ENCODE results near the gene SDC3.
"Not testable (repeated sequence)": the region's sequence is repeated elsewhere in the genome, so short reads cannot be mapped to it uniquely, and the experiment has no call there.

The SDC3 gene

DNA sequence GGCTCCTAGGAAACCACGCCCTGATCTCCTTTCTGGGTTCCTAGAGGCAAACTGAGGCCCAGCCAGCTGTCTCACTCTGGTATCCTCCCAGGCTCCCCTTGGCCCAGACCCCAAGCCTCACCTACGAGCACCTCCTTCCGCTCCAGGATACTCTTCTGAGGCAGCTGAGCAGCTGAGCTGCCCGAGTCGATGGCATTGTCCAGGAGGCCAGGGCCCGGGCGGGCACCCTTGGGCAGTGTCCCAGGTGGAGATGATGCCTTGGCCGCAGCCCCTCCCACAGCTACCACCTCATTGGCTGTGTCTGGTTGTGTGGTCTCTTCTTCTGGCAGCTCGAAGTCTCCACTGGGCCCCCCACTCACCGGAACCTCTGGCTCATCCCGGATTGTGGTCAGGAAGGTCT is 34.4 kb downstream of the SDC3 start:
- no peak for DNase-seq

DNA sequence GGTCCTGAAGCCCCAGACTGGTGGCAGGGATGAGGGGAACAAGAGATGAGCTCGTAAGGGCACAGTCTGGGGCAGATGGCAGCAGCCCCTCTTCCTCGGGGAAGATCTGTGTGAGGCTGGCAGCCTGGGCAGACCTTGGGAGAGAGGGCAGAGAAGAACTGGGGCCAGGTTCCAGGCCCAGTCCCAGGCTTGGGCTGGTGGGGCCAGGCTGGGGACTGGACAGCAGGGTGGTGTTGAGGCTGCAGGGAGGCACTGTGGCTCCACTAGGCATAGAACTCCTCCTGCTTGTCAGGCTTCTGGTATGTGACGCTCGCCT is 35.7 kb downstream of the SDC3 start:
- DNase-seq: no peak

DNA sequence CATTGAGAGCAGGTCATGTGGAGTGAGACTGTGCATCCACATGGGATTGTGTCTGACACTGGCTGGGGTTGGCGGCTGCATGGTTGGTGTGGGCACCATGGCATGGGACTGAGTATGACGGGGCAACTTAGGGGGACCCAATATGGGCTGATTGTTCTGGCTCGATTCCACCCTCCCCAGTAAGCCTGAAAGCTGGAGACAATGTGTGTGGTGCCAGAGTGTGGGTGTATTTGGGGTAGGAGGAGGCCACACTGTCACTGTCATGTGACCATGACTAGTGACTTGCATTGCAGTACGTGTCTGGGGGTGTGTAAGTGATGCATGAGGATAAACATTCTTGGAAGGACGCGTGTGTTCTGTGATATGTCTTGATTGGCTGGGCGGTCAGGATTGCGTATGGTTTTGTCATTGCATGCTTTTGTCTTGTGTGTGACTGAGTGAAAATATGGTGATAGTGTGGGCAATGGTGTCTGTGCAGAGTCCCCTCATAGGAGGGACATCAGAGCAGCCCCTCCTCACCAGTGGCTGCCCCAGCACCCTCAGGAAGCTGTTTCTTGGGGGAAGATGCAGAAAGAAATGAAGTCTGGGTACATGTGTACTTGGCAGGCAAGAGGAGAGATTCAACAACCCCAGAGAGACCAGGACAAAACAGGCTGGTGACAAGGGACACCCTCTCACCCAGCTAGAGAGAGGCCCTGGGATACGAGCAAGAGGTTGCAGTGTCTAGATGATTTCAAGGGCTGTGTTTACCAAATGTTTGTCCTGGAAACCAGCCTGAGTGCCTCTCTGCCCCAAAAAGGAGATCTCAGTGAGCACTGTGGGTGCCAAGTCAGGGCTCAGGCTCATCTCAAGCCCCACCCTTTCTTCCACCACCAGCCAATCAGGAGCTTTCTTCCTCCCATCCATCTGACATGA is 36.3 kb downstream of the SDC3 start:
- no peak for DNase-seq

DNA sequence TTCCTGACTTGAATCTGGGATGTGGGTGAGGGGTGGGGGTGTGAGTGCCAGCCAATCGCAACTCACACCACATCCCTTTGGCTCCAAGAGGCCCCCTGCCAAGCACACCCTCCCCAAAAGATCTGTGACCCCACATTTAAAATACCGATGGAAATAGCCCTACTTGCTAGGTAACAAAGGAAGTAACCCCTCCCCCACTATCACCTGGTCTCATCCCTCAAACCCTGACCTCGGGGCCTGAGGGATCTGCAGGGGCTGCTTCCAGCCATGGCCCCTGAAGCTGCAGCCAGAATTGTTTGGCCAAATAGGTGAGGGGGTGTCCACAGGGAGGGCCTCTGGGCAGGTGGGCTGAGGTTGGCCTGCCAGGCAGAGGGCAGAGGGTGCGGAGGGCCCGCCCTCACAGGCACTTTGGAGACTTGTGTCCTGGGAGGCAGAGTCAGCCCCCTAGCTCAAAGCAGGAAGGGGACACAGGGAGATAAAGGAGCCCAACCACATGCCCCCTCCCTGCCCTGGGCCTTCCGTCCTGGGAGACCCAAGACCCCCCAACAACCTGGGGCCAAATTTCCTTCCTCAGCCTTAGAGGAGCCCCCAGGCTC is 37.2 kb downstream of the SDC3 start:
- DNase-seq: no peak

DNA sequence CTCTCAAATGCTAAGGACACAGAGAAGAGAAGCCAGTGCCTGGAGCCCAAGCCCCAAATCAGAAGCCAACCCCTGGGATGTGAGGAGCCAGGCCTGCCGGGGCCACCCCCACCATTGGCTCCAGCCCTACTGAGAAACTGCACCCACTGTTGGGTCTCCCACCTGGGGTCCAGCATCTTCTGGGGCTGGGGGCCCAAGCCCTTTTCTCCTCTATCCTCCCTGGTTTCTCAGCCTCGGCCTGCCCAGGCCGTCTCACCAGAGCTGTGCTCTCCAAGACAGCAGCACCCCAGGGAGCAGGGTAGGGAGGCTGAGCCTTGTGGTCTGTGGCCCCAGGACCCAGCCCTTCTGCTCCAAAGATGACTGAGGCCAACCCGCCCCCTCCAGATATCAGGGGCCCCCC is 37.9 kb downstream of the SDC3 start:
- no peak for DNase-seq

GRCh38 chr1:30870035-30870434 is 38.5 kb downstream of the SDC3 start:
- DNase-seq: no peak

- no peak for DNase-seq
Observed at GRCh38 chr1:30868833-30869435, 39.6 kb downstream of the SDC3 start.

- not testable (repeated sequence) for DNase-seq
Observed at GRCh38 chr1:30868057-30868456, 40.5 kb downstream of the SDC3 start.

- no peak for DNase-seq
Observed at GRCh38 chr1:30867537-30867936, 41.0 kb downstream of the SDC3 start.

GRCh38 chr1:30866594-30866993 is 42.0 kb downstream of the SDC3 start:
- DNase-seq: no peak

- DNase-seq: no peak
Observed at GRCh38 chr1:30864681-30865080, 43.9 kb downstream of the SDC3 start.

DNA sequence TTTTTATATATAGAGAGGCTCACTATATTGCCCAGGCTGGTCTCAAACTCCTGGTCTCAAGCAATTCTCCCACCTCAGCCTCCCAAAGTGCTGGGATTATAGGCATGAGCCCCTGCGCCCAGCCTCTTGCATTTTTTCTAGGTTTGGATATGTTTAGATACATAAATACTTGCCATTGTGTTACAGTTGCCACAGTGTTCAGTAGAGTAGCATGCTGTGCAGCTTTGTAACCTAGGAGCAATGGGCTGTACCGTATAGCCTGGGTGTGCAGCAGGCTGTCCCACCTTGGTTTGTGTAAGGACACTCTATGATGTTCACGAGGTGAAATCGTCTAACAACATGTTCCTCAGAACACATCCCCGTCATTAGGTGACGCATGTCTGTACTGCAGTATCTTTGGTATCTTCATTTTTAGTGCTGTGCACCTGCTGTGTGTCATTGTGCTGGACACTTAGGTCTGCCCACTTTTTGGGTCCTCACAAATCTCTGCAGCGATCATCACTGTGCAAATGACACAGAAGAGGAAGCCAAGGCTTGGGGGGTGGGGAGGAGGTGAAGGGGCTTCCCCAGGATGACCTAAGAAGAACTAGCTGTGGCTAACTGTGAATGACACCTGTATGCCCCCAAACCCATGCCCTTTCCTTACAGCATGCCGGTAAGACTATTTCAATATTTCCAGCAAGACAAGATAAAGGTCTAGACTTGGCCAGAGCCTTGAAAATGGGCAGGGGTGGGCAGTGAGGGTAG is 44.5 kb downstream of the SDC3 start:
- no peak for DNase-seq

GRCh38 chr1:30860320-30860652 is 48.3 kb downstream of the SDC3 start:
- DNase-seq: no peak

- no peak for DNase-seq
Observed at GRCh38 chr1:30857964-30858363, 50.6 kb downstream of the SDC3 start.

GRCh38 chr1:30857062-30857461 is 51.5 kb downstream of the SDC3 start:
- no peak for DNase-seq

DNA sequence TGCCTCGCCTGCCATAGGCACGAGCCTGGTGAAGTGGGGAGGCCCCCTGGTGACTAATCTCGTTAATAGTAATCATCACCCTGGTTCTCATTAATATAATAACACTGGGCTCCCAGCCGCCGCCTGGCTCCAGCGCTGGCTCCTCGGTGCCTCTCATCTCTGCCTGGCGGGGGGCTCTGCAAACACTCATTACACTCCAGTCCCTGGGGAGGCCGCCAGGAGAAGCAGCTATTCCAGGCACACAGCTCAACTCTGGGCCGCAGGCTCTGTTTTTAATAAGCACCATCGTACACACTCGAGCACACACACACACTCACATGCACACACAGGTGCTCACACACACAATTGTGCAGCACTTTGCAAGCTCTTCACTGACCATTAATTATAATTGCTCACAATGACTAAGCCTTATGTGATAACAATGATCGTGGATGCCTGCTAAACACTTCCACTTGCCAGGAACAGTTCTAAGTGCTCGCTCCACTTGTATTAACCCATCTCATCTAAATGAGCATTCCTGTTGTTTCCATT is 52.2 kb downstream of the SDC3 start:
- no peak for DNase-seq

GRCh38 chr1:30855686-30856259 is 52.8 kb downstream of the SDC3 start:
- no peak for DNase-seq

GRCh38 chr1:30853350-30853749 is 55.2 kb downstream of the SDC3 start:
- no peak for DNase-seq

DNA sequence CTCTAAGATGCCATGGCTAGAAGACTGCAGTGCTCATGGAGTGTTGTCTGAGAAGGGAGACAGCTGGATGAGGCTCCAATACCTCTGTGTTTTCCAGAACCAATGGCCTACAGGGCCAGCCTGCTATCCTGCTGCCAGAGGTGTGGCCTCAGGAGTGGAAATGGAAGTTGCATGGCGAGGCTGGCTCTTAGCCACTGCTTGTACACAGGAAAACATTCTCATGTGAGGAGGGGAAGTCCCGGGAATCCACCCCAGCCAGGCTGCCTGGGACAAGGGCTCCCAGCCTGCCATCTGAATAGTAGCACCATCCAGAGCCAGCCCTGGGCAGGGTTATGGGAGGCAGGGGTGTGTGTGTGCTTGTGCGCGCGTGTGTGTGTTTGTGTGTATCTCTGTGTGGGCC is 56.5 kb downstream of the SDC3 start:
- no peak for DNase-seq

- no peak for DNase-seq
Observed at GRCh38 chr1:30851286-30851685, 57.3 kb downstream of the SDC3 start.

DNA sequence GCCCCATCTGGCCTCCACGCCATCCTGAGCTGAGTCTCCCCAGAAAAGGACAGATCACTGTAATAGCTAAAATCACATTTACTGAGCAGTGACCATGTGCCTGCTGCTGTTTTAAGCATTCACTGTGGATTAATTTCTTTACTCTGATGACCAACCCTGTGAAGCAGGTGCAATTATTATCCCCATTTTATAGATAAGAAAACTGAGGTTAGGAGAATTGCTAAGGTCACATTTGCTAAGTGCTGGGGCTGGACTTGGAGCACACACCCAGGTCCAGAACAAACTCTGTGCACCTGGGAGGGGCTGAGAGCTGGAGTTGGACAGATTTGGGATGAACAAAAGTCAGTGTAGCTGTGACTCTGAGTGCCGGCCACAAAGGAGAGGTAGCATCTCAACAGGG is 58.0 kb downstream of the SDC3 start:
- no peak for DNase-seq

DNA sequence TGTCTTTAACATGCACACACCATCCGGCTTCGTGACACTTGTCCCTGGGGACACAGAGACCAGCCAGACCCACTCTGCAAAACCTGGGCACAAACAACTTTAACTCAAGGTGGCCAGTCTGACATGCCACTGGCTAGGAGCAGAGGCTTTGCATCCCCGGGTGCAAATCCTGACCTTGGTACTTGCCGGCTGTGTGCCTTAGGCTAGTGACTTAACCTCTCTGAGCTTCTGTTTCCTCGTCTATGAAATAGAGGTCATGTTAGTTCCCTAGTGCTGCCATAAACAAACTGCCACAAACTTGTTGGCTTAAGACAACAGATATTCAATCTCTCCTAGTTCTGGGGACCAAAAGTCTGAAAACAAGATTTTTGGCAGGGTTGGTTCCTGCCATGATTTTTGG is 60.4 kb downstream of the SDC3 start:
- DNase-seq: no peak

DNA sequence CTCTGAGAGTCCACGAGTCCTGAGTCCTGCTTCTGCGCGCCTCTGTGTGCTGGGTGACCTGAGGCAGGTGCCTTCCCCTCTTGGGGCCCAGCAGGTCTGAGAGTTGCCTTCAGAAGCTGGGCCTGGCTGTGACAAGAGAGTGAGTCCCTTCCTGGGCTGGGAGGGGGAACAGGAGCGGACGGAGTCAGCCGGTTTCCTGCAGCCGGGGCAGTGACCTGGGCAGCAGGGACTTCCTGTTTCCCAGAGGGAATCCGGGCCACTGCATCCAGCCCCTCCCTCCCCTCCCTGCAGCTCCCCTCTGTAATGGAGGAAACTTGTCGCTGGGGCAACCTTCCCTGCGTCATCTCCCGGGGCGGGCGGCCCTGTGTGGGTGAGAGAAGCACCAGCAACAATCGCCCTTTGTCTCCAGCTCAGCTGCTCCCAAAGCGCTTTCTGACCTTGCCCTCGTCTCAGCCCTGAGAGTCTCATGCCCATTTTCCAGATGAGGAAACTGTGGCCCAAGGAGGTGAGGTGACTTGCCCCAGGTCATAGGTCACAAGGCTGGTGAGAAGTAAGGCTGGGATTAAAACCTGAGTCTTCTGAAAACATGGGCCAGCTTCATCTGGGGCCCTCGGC is 61.1 kb downstream of the SDC3 start:
- DNase-seq: no peak
